Posterior cingulate gyrus (tissue), 11 donors: ENCODE results near the gene TCFL5.

Experiments used
- DNase-seq, 10 donors: peaks; one replicate each; pipeline versions ENCODE4 v3.0.0 to v3.0.0-alpha.2; 2020 to 2021; ENCODE audit warnings: mixed read lengths in 3 of 10
- intact Hi-C: fragments of 100-400 bp; cut with DNase I; formaldehyde crosslinking; loops from one replicate; pipeline ENCODE4 v1.15.1; 2023

TCFL5 gene

DNA sequence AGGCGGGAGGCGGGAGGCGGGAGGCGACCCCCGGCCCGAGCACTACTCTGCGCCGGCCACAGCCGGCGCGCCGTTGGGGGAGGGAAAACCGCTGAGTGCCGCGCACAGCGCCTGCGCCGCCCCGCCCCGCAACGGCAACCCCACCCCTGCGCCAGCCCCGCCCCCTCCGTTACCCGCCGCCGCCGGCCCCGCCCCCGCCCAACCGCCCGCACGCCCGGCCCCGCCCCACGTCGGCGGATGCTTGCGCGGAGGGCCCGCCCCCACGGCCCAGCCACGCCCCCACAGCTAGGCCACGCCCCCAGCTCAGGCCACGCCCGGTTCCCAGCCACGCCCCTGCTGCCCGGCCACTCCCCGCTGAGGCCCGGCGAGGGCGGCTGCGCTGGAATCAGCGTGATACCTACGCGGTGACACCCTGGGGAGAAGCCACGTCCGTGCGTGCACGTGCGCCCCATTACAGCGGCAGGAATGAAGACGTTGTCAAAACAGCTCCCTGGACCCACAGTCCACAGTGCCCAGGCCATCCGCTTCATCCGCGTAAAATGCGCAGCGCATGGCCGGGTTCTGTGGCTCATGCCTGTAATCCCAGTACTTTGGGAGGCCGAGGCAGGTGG is at the start of gene TCFL5:
Gene TCFL5 (minus strand): TSS at position 97 of the 611 bp plus-strand sequence. CDS start 152 bp downstream, outside the sequence.
- intact Hi-C loops: no loop called here
- DNase-seq: peak; percentile 82 to 99 (median 92)

DNA sequence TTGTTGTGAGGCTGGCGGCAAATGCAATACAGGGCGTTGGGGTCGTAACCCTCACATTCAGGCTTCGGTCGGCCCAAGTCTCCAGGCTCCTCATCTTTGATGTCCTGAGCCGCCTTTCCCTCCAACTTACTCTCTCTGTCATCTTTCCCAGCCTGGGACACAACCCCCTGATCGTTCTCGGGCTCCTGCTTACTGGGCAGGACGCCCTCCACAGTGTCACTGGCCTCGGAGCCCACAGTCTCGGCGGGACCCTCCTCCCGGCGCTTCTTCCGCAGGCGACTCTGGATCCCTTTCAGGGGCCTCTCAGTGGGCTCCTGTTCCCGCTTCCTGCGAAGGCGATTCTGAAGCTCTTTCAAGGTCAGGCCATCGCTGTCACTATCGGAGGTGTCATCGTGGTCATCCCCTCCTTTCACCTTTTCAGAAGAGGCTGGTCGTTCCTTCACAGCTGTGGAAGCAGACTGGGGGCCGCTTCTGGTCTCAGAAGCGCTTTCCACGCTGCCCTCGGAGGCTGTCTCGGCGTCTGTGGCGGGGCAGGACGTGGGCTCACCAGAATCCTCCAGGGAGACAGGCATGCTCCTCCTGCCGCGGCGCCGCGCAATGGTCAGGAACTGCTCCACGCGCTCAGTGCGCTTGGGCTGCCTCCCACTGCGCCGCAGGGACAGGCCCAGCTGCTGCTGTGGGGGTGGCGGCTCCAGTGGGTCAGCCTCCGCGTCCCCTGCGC is 49.3 kb upstream of the TCFL5 start:
- intact Hi-C loops: no loop called here

DNA sequence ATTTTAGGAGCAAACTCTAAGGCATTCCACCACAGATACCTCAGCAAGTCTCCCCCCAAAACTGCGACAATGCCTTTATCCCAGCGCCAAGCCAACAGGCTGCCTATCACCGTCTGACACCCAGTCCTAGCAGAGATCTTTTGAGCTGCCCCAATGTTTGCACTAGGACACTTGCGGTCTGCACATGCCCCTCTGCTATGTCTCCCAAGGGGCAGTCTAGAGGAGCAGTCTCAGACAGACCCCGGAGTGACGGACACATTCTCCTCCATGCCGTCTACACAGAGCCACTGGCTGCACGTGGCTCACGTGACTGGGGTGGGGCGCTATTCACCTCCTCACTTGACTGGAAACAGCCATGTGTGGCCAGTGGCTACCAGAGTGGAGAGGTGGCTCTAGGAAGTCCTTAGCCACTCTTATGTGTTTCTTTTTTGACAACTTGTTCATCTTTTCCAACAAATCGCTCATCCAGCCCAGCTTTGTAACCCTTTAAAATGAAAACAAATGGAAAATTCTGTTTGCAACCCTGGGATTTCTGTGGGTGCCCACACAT is 48.7 kb upstream of the TCFL5 start:
- intact Hi-C loops: no loop called here
- no peak for DNase-seq

More for the DNA sequence above, 49.3 kb upstream of the TCFL5 start:
- DNase-seq: peak in 1 of 10 donors; percentile 53

DNA sequence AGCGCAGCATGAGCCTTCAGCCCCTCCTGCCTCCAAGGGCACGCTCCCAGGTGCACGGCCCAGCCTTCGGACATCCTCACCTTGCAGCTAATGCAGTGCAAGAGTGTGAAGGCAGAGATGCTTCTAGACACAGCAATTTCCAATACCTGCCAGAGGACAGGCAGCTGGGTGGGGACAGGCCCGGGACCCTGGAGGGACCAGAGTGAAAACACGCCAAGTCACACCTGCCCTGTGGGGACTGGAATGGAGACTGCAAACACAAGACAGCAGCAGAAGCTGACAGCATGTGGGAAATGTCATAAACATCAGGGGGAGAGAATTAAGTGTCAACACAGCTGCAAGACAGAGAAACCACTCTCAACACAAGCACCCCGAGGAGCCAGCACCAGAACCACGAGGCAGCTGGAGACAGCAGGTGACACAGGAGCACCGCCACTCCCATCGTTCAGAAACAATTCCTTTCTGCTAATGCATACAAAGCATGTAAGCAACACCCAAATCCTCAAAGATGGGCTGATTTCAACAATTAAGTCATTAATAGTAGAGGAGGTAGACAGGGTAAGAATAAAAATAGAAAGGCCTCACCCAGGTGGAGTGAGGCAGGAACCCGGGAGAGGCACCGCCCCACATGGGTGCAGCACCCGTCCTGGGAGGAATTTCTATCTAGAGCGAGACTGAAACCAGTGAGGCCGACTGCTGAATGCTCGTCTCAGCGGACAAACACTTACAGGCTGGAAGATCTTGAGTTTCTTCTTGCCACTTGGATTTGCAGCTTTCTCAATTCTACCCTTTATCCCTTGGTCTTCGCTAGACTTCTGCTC is 47.6 kb upstream of the TCFL5 start:
- DNase-seq: peak in 1 of 10 donors; percentile 48
- intact Hi-C loops: no loop called here

DNA sequence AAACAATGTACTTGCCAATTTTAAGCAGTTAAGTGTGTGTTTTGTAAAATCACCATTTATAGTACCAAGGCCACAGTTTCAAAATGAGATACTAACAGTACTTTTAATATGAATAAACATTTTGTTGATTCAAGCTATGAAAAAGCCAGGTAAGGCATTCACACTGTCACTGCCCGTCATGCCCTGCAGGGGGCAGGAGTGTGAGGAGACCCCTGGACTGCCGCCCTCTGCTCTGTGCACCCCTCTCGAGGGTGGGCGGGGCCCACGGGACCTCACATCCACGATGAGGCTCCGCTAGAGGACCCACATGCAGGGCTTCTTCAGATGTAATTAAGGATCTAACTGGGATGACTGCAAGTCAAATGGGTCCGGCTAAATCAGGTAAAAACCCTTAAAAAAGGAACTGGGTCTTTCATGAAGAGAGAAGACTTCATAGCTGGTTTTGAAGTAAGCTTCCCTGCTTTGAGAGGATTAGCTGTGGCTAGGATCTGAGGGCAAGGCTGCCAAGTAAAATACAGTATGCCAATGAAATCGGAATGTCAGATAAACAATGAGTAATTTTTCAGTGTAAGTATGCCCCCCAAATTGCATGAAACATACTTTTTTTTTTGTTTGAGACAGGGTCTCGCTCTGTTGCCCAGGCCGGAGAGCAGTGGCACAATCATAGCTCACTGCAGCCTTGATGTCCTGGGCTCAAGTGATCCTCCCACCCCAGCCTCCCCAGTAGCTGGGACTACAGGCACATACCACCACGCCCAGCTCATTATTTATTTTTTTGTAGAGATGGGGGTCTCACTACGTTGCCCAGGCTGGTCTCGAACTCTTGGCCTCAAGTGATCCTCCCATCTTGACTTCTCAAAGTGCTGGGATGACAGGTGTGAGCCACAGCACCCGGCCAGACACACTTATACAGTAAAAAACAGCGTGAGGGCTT is 46.0 kb upstream of the TCFL5 start:
- peak in 1 of 10 donors; percentile 35 for DNase-seq
- intact Hi-C loops: no loop called here

DNA sequence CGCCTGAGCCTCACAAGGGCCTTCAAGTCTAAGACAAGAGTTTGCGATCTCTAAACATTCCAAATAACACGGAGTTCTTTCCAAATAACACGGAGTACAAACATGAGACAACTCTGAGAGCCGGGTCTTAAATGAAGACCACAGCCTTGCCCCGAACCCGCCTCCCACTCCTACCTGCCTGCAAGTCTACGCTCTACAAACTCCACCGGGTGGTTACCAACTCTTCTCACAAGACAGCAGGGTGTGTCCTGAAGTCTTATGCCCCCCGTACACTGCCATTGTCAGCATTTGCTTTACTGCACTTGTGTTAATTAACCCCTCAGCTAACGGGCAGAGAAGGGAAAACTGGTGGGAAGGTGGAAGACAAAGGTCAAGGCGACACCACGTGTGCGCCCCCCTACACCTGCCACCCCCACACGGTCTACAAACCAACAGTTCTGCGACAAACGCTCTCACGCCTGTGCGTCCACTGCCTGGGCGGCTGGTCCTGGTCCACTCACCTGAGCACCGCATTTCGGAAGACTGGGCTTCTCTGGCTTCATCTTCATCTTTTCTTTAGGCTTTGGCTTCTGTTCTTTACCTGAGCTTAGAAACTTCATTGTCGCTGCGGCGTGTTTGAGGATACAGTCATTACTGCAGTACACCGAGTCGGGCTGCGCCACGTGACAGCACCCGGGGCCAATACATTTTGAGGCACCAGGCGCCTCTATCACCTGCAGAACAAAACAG is 45.2 kb upstream of the TCFL5 start:
- intact Hi-C loops: no loop called here

DNA sequence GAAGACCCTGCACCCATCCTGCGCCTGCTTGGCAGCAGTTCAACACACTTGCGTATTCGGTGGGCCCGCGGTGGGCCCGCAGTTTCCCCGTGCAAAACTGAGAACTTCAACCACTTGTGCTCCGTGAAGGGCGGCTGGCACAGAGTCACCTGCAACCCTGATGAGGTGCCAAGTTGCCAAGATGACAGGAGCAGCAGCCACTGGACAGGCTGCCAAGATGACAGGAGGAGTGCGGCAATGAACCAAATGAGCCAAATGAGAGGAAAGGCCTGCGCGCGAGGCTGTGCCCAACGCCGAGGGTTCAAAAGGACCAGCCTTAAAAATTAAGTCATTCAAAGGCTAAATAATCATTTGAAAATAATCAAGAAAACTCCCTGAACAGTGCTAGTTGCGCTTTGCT is 44.6 kb upstream of the TCFL5 start:
- peak in 1 of 10 donors; percentile 75 for DNase-seq
- intact Hi-C loops: no loop called here

More for the DNA sequence above, 45.2 kb upstream of the TCFL5 start:
- DNase-seq: peak in 1 of 10 donors; percentile 48

DNA sequence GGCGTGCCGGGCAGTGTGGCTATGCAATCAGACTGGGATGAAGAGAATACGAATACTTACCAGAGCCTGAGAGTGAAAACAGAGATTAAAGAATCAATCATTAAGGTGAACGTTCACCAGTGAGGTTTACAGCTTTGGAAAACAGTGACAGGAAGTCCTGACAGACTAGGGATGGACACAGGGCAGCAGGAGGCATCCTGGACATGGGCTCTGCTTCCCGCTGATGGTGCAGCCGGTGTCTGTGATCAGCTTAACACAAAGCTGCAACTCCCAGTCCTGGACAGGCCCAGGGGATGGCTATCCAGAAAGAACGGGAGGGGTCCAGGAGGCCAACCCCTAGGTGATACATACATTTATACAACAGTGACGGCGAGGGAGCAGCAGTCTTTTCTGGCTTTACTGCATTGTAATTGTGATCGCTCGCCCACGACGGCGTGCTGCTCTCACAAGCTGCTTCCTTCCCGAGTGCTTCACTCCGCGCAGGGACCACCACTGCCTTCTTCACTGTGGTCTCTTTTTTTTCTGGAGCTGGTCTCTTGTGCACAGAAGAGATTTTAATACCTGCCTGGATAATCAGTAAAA is 44.0 kb upstream of the TCFL5 start:
- intact Hi-C loops: no loop called here
- DNase-seq: peak in 1 of 10 donors; percentile 67

DNA sequence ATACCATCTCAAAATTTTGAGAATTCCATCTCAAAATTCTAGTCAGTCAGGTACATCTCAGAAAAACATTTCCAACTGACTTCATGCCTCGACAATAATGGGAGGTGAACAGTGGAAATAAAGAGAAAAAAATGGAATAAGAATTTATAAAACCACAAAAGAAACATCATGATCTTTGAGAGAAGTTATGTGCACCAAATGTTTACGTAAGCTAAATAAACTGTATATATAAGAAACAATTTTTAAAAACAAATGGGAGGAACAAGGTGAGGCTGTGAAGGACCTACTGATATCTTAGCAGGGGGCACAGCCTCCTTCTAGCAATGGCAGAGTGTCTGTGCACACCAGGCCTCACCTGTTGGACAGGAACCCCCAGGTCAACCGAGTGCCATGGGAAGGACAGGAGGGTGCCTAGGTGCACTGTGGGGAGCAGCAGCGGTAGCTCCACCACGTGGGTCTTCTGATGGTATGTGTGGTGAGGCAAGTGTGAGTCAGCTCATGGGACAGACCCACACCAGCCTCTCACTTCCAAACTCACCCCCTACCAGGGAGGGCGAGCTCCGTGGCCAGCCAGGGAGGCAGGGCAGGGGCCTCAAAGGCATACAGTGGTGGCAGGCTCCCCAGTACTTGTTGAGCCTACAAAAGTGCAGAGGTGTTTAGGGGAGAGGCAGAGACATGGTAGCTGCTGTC is 41.4 kb upstream of the TCFL5 start:
- intact Hi-C loops: no loop called here
- peak in 1 of 10 donors; percentile 28 for DNase-seq

DNA sequence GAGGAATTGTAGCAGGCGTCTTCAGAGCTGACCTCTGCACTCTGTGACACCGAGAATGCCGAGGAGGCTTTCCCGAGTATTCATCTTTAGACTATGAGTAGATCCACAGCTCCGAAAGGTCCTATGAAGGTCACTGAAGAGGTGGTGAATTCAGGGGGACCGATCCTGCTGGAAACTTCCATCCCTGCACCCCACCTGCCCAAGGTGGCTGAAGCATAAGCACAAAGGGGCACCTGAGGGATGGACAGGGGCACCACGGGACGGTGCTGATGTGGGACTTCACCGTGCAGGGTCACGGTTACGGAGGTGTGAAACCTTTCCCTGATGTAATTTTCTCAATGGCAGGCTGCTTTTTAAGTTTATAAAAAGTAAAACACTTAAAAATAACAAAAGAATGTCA is 40.3 kb upstream of the TCFL5 start:
- peak in 1 of 10 donors; percentile 37 for DNase-seq
- intact Hi-C loops: loop anchor here (2.0 kb wide), 1 partner anchor 107 kb away; no protein-coding TSS in a partner anchor

DNA sequence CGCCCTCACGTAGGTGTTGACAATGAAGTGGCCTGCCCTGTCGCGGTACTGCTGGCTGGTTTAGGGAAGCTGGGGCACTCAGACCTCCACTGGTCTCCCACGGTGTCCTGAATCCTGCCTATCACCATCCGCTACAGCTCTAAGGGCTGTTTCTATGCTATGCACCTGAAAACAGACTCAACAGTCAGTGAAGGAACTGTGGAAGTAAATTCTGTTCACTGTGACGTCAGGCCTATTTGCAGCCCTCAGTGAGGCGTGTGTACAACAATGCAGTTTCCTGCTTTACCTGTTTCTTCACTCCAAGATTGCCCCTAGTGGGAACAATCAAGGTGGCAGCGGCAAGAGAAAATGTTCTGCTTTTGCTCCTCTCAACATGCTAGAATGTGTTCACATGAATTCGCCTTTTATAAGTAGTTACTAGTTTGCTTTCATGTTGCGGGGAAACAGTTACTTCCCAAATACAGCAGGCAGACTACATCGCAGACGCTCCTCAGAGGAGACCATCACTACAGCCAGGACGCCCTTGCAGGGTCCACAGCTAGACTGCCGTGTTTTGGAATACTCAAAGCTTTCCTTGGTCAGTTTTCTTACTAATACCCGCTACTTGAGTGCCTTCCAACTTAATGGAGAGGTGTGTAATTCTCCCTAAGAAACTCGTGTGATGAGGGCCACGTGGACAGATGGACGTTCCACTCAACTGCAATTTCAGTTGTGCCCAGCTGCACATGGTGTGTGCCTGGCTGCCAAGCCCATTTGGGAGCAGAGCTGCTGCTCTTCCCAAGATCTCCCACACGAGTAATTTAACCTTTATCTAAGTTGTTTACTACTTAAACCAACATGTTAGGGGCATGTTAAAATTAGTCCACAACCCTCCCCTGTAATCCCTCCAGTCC is 39.3 kb upstream of the TCFL5 start:
- intact Hi-C loops: loop anchor here (1.0 to 2.0 kb wide), 2 partner anchors 25 to 108 kb away; partner anchors contain the start of gene DIDO1
- DNase-seq: peak in 1 of 10 donors; percentile 53

DNA sequence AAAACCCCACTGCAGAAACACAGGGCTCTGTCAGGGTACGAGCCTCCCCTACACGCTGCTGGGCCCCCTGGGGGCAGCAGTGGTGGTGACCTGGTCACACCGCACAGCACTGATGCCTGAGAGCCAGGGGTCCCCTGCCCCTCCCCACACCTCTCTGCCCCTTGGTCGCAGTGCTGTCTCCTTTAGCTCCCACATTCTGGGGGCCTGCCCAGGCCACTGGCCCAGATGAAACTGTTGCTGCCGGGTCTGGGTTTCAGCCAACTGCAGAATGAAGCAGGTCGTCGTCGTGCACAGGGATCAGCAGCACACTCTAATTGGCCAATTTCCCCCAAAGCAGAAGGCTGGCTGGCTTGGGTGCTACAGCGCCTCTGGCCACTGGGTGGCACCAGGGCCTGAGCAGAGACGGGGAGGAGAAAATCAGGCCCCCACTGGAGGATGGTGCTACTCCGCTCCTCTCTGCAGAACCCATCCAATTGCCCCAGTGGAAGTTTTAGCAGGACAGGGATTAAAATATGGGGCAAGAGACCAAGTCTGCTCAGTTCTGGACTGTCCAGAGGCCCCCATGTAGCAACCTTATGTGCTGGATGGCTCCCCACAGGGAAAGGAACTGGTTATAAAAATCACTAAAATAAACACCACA is 38.5 kb upstream of the TCFL5 start:
- DNase-seq: peak; percentile 70 to 96 (median 82)
- intact Hi-C loops: loop anchor here (1.0 to 2.0 kb wide), 2 partner anchors 26 to 109 kb away; partner anchors contain the start of gene DIDO1

DNA sequence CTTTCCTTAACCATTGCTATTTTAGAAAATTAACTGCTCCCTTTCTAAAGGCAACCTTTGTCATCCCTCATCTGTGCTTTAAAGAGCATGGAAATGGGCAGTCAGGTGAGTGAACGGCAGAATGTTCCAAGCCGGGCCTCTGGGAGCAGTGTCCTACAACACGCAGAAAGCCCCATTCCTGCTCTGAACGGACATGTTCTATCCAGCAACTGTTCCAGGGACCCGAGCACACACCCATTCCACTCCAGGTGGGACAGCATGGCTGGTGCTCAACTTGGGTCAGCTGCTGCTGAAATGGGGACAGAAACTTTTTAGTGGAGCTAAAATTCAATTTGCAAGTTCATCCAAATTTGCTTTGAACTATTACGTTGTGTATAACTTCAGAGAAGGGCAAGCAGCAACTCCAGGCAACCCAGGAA is 38.0 kb upstream of the TCFL5 start:
- intact Hi-C loops: loop anchor here (1.0 to 2.0 kb wide), 2 partner anchors 27 to 109 kb away; partner anchors contain the start of gene DIDO1
- DNase-seq: peak in 1 of 10 donors; percentile 61

DNA sequence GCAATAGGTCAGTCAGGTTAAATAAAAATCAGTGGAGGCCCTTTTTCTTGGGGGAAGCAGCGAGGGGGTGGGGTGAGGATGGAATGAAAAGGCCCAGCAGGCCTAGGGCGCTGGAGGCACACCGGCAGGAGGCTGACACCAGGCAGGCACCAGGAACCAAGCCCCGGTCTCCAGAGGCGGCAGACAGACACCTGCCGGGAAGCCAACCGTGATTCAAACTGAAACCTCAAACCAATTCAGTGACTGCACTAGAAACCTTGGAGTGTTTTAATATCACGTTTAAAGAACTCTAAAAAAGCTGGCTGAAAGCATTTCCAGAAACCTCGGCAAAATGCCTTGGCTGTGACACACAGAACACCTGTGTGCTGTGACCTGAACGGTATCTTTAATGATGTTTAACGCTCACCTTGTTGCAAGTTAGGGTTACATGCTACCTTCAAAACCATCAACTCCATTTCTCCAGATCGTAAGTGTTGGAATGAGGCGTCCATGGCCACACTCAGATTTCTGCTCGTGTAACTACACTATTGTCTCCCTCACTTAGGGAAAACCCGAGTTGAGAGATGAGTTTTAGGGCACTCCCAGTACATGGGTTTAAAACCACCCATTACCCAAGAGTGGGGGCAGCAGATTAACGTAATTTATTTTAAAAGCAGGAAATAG is 37.5 kb upstream of the TCFL5 start:
- intact Hi-C loops: no loop called here
- DNase-seq: peak in 1 of 10 donors; percentile 58

DNA sequence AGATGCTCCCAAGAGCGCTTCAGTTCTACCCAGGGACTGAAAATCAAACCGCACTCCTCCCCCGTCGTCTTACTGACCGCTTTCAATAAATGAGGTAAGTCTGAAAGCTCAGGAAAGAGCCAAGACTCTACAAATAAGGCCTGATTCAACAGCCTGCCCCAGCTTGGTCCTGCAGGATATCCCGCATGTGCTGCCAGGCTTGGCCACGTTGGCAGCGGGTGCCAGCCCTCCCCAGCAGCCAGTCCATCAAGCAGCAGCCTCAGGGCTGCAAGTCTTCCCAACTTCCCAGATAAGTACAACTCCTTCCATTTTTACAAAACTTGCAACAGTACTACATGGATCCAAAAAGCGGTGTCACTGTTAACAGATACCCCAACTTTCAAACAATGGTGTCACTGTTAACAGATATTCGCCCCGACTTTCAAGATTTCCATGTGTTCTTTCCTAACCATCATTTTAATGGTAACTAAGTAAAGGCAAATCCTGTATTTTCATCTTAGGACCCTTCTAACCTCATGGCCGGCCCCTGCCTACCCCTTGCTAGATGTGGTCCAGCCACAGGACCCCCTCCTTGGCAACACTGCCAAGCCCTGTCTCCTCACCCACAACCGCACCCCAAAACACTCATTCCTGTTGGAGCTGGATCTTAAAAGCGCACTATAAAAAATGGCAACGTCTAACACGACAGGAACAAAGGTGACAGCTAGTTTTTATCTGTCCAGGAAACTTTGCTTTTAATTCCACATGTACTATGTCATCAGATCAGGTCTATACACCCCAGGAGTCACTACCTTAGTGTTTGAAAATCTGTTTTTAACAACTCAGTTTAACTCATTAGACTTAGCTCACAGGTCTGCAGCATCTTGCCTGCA is 36.7 kb upstream of the TCFL5 start:
- intact Hi-C loops: no loop called here
- DNase-seq: peak in 1 of 10 donors; percentile 68
